Bronchial epithelial cell (primary cell): Measurements from ENCODE around the gene AMPD3. TPM values are rescaled to one million over a fixed set of nuclear protein-coding genes. Genes with fewer than 3 reads are reported as not detected.

ENCODE experiments used
- DNase-seq: peaks from one replicate; pipeline ENCODE4 v3.0.0-alpha.2; 2010; ENCODE audit warnings: low read depth
- FAIRE-seq: peaks from 2 replicates; lab custom pipeline; 2011; peaks lifted over from hg19 to GRCh38; lab: Jason Lieb, UNC
- H3K27me3 ChIP-seq: 2 replicates; pipeline ENCODE4 v1.5.1; 2011; ENCODE audit warnings: low read length; ENCODE audit not compliant: control insufficient read depth, insufficient read depth
- H3K36me3 ChIP-seq: 2 replicates; pipeline ENCODE4 v1.5.1; 2011; ENCODE audit warnings: low read length; ENCODE audit not compliant: control insufficient read depth, insufficient read depth
- H3K4me3 ChIP-seq: 2 replicates; pipeline ENCODE4 v1.5.1; 2011; ENCODE audit warnings: mild to moderate bottlenecking, low read depth, low read length, control low read depth
- CTCF ChIP-seq: IDR thresholded peaks from 2 replicates; pipeline ENCODE4 v1.5.1; 2011; ENCODE audit warnings: mild to moderate bottlenecking, moderate library complexity, low read length, control low read depth, inconsistent platforms; ENCODE audit not compliant: insufficient read depth, severe bottlenecking
- total RNA-seq: library from RNA; depleted of rRNA; stranded (reverse); fragments of >200 nt; gene quantifications from 2 replicates; pipeline ENCODE4 v1.2.1, GENCODE V29; 2014

Gene AMPD3
- total RNA-seq, 1 donor from 2014 or later, result 5.3 TPM

GRCh38 chr11:10524471-10524870, 69.4 kb downstream of the AMPD3 start:
- H3K4me3 ChIP-seq, result no peak overlapping the region
- peaks cover 1% of the 10 kb centered on the region for H3K36me3 ChIP-seq
- H3K27me3 ChIP-seq, result no peaks in the 10 kb centered on the region
- FAIRE-seq, result no peak
- no peak for TF ChIP-seq CTCF
- peak; percentile 31 for DNase-seq

GRCh38 chr11:10526974-10527918, 72.2 kb downstream of the AMPD3 start:
- FAIRE-seq (no peak), DNase-seq (peak; percentile 88)
- Histone ChIP-seq H3K27me3 (no peaks in the 10 kb centered on the region), H3K36me3 (peaks cover 1% of the 10 kb centered on the region), H3K4me3 (no peak overlapping the region)
- no peak for TF ChIP-seq CTCF

- no peak for TF ChIP-seq CTCF
- H3K36me3 ChIP-seq, result peaks cover 1% of the 10 kb centered on the region
- H3K27me3 ChIP-seq, result no peaks in the 10 kb centered on the region
- FAIRE-seq, result no peak
- no peak for DNase-seq
- no peak overlapping the region for H3K4me3 ChIP-seq
Observed at GRCh38 chr11:10528121-10528520, 73.1 kb downstream of the AMPD3 start.

GRCh38 chr11:10529279-10529678, 74.2 kb downstream of the AMPD3 start:
- TF ChIP-seq CTCF, result no peak
- peaks cover 5% of the 10 kb centered on the region for H3K36me3 ChIP-seq
- FAIRE-seq, result no peak
- no peak for DNase-seq
- H3K4me3 ChIP-seq, result no peak overlapping the region
- H3K27me3 ChIP-seq, result no peaks in the 10 kb centered on the region

GRCh38 chr11:10532526-10532925, 77.5 kb downstream of the AMPD3 start:
- TF ChIP-seq CTCF, result no peak
- FAIRE-seq (no peak), DNase-seq (no peak)
- Histone ChIP-seq H3K36me3 (peaks cover 5% of the 10 kb centered on the region), H3K27me3 (no peaks in the 10 kb centered on the region), H3K4me3 (no peak overlapping the region)
